ENCODE results near the gene BACH1.

BACH1 gene

GRCh38 chr21:29376556-29376955 is 77.8 kb downstream of the BACH1 start:
- no peak overlapping the region for H3K4me3 ChIP-seq (ENCODE audit: low read depth, low read length)

DNA sequence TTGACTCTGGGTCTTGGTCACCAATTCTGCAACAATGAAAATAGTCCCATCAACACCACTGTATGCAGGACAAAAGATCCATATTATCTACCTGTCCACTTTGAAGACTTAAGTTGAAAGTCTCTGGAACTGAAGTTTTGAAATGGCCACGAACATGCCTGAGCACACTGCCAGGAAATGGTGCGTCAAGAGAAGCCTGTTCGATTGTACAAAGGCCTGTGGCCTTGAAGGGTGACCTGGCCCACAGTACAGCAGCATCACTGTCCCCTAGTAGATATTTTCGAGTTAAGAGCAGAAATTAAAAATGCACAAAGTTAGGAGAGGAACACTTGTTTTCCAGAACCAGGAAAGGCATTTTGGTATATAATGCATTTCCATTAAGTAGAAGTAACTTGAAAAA is 78.5 kb downstream of the BACH1 start:
- no peak overlapping the region for H3K4me3 ChIP-seq (ENCODE audit: low read depth, low read length)
- no peak for TF ChIP-seq CTCF (IDR thresholded peaks at IDR 0.05; ENCODE audit: low read depth, low read length)

More at GRCh38 chr21:29376556-29376955, 77.8 kb downstream of the BACH1 start:
- TF ChIP-seq CTCF (IDR thresholded peaks at IDR 0.05; ENCODE audit: low read depth, low read length): 0 out of 2 replicates have a peak, but pooled peaks have one; percentile 18

GRCh38 chr21:29378832-29379231 is 80.1 kb downstream of the BACH1 start:
- no peak for TF ChIP-seq CTCF (IDR thresholded peaks at IDR 0.05; ENCODE audit: low read depth, low read length)
- H3K4me3 ChIP-seq (ENCODE audit: low read depth, low read length): no peak overlapping the region

- no peak for TF ChIP-seq CTCF (IDR thresholded peaks at IDR 0.05; ENCODE audit: low read depth, low read length)
Observed at GRCh38 chr21:29379517-29380054, 80.9 kb downstream of the BACH1 start.

GRCh38 chr21:29382030-29382654 is 83.4 kb downstream of the BACH1 start:
- no peak for TF ChIP-seq CTCF (IDR thresholded peaks at IDR 0.05; ENCODE audit: low read depth, low read length)
- H3K4me3 ChIP-seq (ENCODE audit: low read depth, low read length): no peak overlapping the region

More at GRCh38 chr21:29379517-29380054, 80.9 kb downstream of the BACH1 start:
- H3K4me3 ChIP-seq (ENCODE audit: low read depth, low read length): no peak overlapping the region

DNA sequence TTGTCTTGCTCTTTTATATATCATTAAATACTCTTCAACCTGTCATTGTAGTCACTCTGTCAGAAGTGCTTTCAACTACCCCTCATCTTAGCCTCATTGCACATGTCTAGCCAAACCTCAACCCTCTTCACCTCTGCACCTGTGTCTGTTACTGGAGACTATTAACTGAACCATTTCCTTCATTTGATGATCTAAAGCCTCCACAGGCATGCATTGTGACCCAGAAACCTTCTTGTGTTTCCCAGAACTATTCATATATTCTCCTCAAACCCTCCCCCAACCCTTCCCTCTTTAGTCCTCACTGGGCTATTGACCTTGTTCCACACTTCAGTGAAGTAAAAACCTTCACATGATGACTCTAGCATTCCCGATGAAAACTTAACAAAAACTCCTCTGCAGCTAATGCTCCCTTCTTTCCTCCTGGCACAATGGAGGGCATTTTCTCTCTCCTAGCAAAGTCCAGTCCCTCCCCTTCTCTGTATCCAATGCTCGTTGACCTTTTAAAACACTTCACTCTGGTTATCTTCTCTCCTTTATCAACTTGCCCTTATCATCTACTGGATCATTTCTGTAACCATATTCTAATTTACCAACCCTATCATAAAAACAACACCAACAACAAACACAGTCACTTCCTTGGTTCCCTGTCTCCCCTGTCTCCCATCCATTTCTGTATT is 86.1 kb downstream of the BACH1 start:
- no peak for TF ChIP-seq CTCF (IDR thresholded peaks at IDR 0.05; ENCODE audit: low read depth, low read length)
- H3K4me3 ChIP-seq (ENCODE audit: low read depth, low read length): no peak overlapping the region

- no peak for TF ChIP-seq CTCF (IDR thresholded peaks at IDR 0.05; ENCODE audit: low read depth, low read length)
- H3K4me3 ChIP-seq (ENCODE audit: low read depth, low read length): no peak overlapping the region
Observed at GRCh38 chr21:29385934-29386520, 87.3 kb downstream of the BACH1 start.

Measured in WI38 (cell line).